Adrenal gland (tissue), 12 donors: Measurements from ENCODE around the gene TMEM214. TPM values are rescaled to one million over a fixed set of nuclear protein-coding genes. Genes with fewer than 3 reads are reported as not detected.

ENCODE experiments used
- DNase-seq, 7 donors: peaks; one replicate each; pipeline ENCODE4 v3.0.0-alpha.2; 2019 to 2020
- H3K27ac ChIP-seq, 5 donors: fragments of 200-600 bp; sonication (generic) in 4 of 5; 1 replicate in 3 of 5; 2 replicates in 2 of 5; pipeline versions ENCODE4 v1.5.1 to v1.8.0; 2016 to 2020; ENCODE audit warnings: mild to moderate bottlenecking in 1 of 5
- H3K27me3 ChIP-seq: fragments of 200-600 bp; 2 replicates; pipeline ENCODE4 v1.8.0; 2021
- H3K36me3 ChIP-seq, 2 donors: fragments of 200-600 bp; replicated peaks in 1 of 2; 1 replicate in 1 of 2; 2 replicates in 1 of 2; pipeline versions ENCODE4 v1.5.1 to v1.8.0; 2018 to 2022
- H3K4me1 ChIP-seq, 2 donors: fragments of 200-600 bp; replicated peaks in 1 of 2; 1 replicate in 1 of 2; 2 replicates in 1 of 2; pipeline versions ENCODE4 v1.5.1 to v1.8.0; 2018 to 2021
- H3K4me3 ChIP-seq, 4 donors: fragments of 200-600 bp; sonication (generic) in 3 of 4; one replicate each; pipeline ENCODE4 v1.5.1; 2016 to 2018
- H3K9me3 ChIP-seq, 3 donors: fragments of 200-600 bp; sonication (generic) in 1 of 3; replicated peaks in 1 of 3; 1 replicate in 2 of 3; 2 replicates in 1 of 3; pipeline versions ENCODE4 v1.5.1 to v1.8.0; 2016 to 2021
- CTCF ChIP-seq, 6 experiments: fragments of 450-650 bp in 4 of 6; fragments of 200-600 bp in 2 of 6; sonication (generic) in 1 of 6; IDR thresholded peaks; 1 replicate in 5 of 6; 2 replicates in 1 of 6; pipeline versions ENCODE4 v1.5.1 to v1.8.0; 2016 to 2021; ENCODE audit warnings: antibody characterized with exemption in 6 of 6, mild to moderate bottlenecking in 2 of 6, moderate library complexity in 1 of 6
- POLR2A ChIP-seq, 2 donors: fragments of 450-650 bp; IDR thresholded peaks; one replicate each; pipeline ENCODE4 v1.6.1; 2017; ENCODE audit warnings: antibody characterized with exemption in 2 of 2, mild to moderate bottlenecking in 2 of 2, moderate library complexity in 1 of 2
- WGBS, 4 donors: extraction: QIAGEN DNeasy Blood & Tissue Kit in 2 of 4; methylation state at CpG; one replicate each; pipeline versions ENCODE4 v1.1.5 to v1.1.7; 2013 to 2017; 5-methylcytosine and 5-hydroxymethylcytosine counted together
- intact Hi-C, 2 donors: fragments of 100-400 bp; cut with DNase I; formaldehyde crosslinking; loops; one replicate each; pipeline versions ENCODE4 v1.14.1 to v1.15.0; 2022 to 2023
- polyA plus RNA-seq, 3 donors: library from polyadenylated mRNA; stranded (reverse); fragments of 200-250 nt in 2 of 3; fragments of 350-450 nt in 1 of 3; fragmentation: Illumina TruSeq in 1 of 3; extraction: RNeasy Lipid Tissue Mini Kit (QIAGEN cat#74804) in 1 of 3; gene quantifications; one replicate each; pipeline ENCODE4 v1.2.3, GENCODE V29; 2013 to 2014
- total RNA-seq, 9 donors: library from RNA; depleted of rRNA in 4 of 9; stranded (reverse); fragments of >200 nt in 4 of 9; fragments of 120-200 nt in 1 of 9; fragmentation: NEBNext Ultra II Directional in 1 of 9; extraction: Animal tissue kit (Norgen Biotek cat#: 25700) in 1 of 9; gene quantifications; one replicate each; pipeline versions ENCODE4 v1.1.0 to v1.2.4, GENCODE V29; 2013 to 2023
- donor health status: healthy with polysubstance abuse.
- donor health status: Bipolar disorder and iron deficiency.
- donor health status: DM: yes; HTN: yes; CAD: no.
- donor health status: DM: no; HTN: no; CAD: no.
- donor health status: DM: no; HTN: no; CAD: no.
- donor health status: DM: yes; HTN: yes; CAD: no.

Gene TMEM214
- total and polyA plus RNA-seq, 12 donors: 25.2 to 124 (median 60.1) TPM

GRCh38 chr2:27082773-27083409 is 50.1 kb downstream of the TMEM214 start:
- DNase-seq: no peak
- Histone ChIP-seq H3K4me1 (peaks cover 19 to 37% of the 10 kb centered on the region in 2 donors), H3K27me3 (no peaks in the 10 kb centered on the region), H3K4me3 (no peak overlapping the region), H3K9me3 (no peaks in the 10 kb centered on the region), H3K27ac (no peak overlapping the region), H3K36me3 (peaks cover 0 to 6% of the 10 kb centered on the region in 2 donors)
- intact Hi-C loops: loop anchor here (5.0 to 10.0 kb wide), 4 partner anchors 48 to 118 kb away; partner anchors contain the start of gene TMEM214 (in 2 of the 2)
- TF ChIP-seq POLR2A (IDR thresholded peaks at IDR 0.05) (no peak), CTCF (IDR thresholded peaks at IDR 0.05) (no peak)
- WGBS, 4 donors: 77 to 88% (median 85%) methylated on average over 14 to 27 of the region's 27 CpGs

GRCh38 chr2:27083410-27084296 is 50.9 kb downstream of the TMEM214 start:
- no peaks in the 10 kb centered on the region for H3K27me3 ChIP-seq
- intact Hi-C loops: loop anchor here (5.0 to 10.0 kb wide), 4 partner anchors 49 to 119 kb away; partner anchors contain the start of gene TMEM214 (in 2 of the 2)

GRCh38 chr2:27084297-27085061 is 51.7 kb downstream of the TMEM214 start:
- no peak for TF ChIP-seq POLR2A (IDR thresholded peaks at IDR 0.05)
- no peak for TF ChIP-seq CTCF (IDR thresholded peaks at IDR 0.05)
- Histone ChIP-seq H3K4me3 (no peak overlapping the region), H3K36me3 (peaks cover 0 to 6% of the 10 kb centered on the region in 2 donors), H3K9me3 (no peaks in the 10 kb centered on the region), H3K4me1 (peaks cover 19 to 36% of the 10 kb centered on the region in 2 donors), H3K27me3 (no peaks in the 10 kb centered on the region), H3K27ac (no peak overlapping the region)
- DNase-seq: no peak
- intact Hi-C loops: loop anchor here (5.0 to 10.0 kb wide), 4 partner anchors 50 to 120 kb away; partner anchors contain the start of gene TMEM214 (in 2 of the 2)
- 80 to 98% (median 84%) methylated on average over 5 to 6 of the region's 6 CpGs for WGBS, 4 donors

More at GRCh38 chr2:27083410-27084296, 50.9 kb downstream of the TMEM214 start:
- H3K36me3 ChIP-seq: peaks cover 0 to 6% of the 10 kb centered on the region in 2 donors
- no peak overlapping the region for H3K4me3 ChIP-seq
- no peaks in the 10 kb centered on the region for H3K9me3 ChIP-seq
- peaks cover 19 to 36% of the 10 kb centered on the region in 2 donors for H3K4me1 ChIP-seq
- WGBS, 4 donors: 81 to 86% (median 84%) methylated on average over 14 to 20 of the region's 20 CpGs
- no peak for TF ChIP-seq POLR2A (IDR thresholded peaks at IDR 0.05)
- no peak for TF ChIP-seq CTCF (IDR thresholded peaks at IDR 0.05)
- no peak for DNase-seq
- H3K27ac ChIP-seq: no peak overlapping the region
